Effector CD8-positive, alpha-beta T cell (primary cell): Measurements from ENCODE around the gene ST6GAL2.

Experiments used
- DNase-seq: peaks from one replicate; lab custom pipeline; 2025; lab: John Stamatoyannopoulos, UW
- total RNA-seq, 4 experiments: gene quantifications; one replicate each; lab custom pipeline; 2026; lab: John Stamatoyannopoulos, UW

The ST6GAL2 gene, protein sequence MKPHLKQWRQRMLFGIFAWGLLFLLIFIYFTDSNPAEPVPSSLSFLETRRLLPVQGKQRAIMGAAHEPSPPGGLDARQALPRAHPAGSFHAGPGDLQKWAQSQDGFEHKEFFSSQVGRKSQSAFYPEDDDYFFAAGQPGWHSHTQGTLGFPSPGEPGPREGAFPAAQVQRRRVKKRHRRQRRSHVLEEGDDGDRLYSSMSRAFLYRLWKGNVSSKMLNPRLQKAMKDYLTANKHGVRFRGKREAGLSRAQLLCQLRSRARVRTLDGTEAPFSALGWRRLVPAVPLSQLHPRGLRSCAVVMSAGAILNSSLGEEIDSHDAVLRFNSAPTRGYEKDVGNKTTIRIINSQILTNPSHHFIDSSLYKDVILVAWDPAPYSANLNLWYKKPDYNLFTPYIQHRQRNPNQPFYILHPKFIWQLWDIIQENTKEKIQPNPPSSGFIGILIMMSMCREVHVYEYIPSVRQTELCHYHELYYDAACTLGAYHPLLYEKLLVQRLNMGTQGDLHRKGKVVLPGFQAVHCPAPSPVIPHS
- total RNA-seq: 0 to 0.09 (median 0) reads per million in 4 experiments

DNA sequence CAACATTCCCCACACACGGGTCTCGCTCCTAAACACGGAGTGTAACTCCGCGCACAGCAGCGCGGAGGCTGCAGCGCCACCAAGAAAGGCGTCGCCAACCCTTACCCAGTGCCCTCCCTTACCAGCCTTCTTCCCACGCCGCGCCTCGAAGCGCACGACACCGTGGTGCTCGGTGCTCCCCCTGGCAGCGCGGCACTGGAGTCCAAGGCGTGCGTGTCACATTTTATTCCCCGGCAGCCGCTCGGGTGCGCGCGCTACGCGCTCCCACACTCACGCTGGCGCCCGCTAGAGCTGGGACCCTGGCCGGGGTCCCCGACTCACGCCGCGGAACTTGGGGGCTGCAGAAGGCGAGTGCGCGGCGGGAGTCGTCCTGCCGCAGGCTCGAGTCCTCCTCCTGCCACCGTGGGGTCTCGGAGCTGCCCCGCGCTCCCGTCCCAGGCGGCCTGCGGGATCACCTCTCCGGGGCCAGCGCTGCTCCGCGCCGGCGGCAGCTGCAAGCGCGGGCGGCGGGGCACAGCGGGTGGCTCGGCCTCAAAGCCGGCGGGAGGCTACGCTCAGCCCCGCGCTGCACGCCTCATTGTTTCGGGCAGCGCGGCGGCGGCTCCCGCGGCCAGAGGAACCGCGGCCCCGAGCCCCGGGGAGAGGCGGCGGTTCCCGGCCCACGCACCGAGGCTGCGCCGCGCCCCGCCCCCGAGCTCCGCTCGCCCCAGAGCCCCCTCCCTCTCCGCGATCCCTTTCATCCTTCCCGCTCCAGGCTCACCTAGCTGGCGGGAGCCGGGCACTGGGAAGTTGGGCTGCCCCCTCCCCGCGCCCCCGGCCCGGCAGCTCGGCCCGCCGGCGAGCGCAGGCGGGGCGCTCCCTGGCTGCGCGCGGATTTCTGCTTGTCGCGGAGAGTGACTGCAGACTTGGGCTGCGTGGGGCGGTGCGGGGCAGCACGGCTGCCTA lies at the start of gene ST6GAL2:
Gene ST6GAL2 (minus strand): TSS at position 197 of the 945 bp plus-strand sequence. CDS start 42,190 bp downstream, outside the sequence.
- DNase-seq: no peak

DNA sequence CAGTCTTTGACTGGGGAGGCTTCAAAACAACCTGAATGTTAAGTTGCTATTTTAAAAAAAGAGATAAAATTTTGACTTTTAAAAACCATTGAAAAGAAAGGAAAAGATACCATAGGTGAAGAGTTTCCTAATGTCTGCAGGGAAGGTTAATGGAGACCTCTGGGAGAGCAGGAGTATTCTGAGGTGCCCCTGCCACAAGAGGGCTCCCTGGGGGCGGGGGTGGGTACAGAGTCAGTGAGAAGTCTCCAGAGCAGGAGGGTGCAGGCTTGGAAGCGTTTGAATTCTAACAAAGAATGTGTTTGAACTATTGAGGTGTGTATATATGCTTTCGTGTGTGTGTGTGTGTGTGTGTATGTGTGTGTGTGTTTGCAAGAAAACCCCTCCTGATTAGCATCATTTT lies 46.7 kb upstream of the ST6GAL2 start:
- no peak for DNase-seq

DNA sequence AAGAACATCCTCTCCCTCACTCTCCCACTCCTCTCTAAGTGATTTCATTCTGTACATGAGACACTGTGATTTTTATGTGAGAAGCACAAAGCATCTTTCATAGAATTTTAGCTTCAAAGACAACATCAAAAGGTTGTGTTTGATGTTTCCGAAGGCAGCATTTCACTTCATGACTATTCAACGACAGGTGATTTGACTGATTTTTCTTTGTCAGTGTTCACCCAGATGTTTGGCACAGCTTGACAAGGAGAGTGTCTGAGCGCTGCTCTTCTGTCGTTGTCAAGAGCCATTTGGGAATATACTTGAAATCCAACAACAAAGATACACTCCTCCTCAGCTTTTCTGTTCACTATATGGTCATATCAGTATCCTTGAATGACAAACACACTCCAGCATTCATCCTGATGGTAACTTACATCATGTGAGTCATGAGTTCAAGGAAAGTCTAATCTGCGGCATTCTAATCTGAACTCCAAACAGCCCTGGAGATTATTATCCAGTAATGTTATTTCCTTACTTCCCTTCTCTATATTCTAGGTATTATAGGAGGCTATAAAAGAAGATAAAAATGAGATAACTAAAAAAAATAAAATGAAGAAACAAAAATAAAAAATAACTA lies 45.9 kb upstream of the ST6GAL2 start:
- DNase-seq: no peak

DNA sequence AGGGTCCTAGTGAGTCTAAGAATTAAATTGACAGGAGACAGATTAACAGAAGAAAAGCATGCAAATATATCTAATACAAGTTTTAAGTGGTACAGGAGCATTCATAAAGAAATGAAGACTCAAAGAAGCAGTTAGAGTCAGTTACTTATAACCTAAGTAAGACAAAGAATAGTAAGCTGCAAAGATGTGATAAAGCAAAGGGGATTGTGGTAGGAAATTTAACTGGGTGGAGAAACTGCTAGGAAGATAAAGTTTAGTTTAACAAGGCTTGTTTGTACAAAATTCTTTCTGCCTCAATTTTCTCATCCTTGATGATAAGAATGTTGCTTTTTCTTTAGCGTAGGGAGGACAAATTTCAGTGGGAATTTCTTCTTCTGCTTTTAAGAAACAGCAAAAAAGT lies 35.5 kb upstream of the ST6GAL2 start:
- no peak for DNase-seq

DNA sequence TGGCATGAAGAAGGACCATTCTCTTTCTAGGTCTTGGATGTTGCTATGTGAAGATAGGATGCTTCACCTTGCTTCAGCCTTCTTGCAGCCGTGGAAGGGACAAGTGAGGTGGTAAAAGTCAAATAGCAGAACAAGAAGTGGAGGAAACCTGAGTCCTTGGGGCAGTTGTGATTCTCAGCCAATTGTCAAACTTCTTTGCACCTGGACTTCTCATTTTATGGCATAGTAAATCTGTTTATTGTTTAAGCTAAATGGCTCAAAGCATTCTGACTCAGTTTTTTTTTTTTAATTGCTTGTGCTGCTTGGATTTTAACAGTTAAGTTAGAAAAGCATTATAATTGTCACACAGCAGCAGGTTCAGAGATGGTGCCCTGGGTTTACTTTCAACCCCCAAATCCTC lies 33.0 kb upstream of the ST6GAL2 start:
- DNase-seq: no peak

DNA sequence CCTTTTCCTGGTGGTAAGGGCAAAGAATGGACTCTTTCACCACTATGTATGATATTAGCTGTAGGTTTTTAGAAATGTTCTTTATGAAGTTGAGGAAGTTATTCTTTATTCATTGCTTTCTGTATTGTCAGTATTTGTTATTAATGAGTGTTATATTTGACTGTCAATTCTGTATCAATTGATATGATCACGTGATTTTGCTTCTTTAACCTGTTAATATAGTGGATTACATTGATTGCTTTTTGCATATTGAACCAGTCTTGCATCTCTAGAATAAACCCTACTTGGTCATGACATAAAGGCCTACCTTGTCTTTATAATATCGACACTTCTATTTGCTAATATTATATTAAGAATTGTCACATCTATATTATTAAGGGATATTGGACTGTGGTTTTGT lies 18.3 kb upstream of the ST6GAL2 start:
- DNase-seq: no peak

DNA sequence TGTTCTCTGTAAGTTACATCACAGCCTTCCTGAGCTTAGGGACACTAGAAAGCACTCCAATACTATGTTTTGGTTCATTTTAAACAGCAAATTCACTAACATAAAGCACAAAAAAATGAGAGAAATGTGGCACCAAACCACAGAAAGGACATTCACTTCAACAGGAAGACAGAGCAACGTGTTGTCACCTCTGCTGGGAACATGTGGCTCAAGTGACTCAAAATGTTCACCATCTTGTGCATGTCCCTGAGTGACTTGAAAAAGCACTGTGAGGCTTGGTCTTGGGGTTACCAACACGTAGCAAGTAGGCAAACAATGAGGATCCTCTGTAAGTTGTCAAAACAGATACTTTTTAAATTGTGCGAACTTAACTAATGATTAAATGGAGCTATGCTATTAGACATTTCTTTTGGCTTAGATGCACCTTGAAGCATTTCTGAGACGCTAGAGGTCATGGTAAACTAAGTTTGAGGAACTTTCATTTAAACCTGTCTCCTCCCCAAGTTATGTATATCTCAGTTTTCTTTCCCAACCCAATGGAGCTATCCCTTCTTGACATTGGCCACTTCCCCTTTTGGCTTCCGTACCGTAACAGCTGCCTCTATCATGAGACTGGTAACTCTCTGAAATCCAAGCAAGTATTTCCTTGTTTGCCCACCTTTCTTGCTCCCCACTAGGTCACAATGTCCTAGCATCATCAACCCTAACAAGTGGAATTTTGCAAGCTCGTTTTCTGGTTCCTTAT lies 14.0 kb upstream of the ST6GAL2 start:
- DNase-seq: no peak

DNA sequence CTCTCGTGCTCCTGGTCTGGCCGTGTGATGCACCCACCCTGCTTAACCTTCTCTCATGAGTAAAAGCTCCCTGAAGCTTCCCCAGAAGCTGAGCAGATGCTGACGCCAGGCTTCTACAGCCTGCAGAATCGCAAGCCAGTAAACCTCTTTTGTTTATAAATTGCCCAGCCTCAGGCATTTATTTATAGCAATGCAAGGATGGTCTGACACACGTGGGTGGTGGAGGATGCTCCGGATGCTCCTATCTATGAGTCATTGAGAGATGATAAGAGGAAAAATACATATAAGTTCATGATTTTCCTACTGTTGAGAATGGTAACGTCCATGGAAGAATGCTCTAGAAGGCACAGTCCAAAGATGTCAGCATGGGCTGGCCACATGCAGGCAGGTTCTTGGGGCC lies 8.6 kb upstream of the ST6GAL2 start:
- DNase-seq: no peak

DNA sequence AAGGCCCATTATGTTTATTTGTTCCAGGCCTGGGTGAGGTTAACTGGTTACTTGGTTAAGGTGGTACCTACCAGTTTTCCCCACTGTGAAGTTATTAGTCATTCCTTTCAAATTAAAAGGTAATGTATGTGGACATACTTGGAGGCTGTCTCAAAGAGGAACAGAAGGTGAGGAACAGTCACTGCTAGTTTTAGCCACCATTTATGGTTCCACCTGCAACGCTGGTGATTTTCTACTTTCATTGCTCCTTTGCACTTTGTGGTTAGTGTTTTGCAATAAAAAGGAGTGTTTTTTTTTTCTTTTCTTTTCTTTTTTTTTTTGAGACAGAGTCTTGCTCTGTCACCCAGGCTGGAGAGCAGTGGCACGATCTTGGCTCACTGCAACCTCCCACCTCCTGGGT lies 6.1 kb upstream of the ST6GAL2 start:
- DNase-seq: no peak

DNA sequence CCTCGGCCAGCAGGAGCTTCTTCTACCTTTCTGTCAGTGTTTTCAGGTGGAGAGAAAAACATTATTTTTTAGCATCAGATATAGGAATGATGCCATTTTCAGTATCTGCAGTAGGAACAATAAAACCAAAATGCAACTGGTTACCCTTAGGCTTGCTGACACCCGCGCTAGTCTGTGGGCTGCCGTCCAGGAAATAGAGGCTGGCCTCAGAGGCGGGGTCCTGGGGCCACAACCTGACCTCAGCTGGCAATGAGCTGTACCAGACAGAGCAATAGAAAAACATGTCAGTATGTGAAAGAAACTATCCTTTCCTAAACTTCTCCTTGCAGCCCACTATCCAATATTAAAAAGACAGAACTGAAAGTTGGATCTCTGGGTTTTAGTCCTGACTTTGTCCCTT lies 4.6 kb upstream of the ST6GAL2 start:
- no peak for DNase-seq

DNA sequence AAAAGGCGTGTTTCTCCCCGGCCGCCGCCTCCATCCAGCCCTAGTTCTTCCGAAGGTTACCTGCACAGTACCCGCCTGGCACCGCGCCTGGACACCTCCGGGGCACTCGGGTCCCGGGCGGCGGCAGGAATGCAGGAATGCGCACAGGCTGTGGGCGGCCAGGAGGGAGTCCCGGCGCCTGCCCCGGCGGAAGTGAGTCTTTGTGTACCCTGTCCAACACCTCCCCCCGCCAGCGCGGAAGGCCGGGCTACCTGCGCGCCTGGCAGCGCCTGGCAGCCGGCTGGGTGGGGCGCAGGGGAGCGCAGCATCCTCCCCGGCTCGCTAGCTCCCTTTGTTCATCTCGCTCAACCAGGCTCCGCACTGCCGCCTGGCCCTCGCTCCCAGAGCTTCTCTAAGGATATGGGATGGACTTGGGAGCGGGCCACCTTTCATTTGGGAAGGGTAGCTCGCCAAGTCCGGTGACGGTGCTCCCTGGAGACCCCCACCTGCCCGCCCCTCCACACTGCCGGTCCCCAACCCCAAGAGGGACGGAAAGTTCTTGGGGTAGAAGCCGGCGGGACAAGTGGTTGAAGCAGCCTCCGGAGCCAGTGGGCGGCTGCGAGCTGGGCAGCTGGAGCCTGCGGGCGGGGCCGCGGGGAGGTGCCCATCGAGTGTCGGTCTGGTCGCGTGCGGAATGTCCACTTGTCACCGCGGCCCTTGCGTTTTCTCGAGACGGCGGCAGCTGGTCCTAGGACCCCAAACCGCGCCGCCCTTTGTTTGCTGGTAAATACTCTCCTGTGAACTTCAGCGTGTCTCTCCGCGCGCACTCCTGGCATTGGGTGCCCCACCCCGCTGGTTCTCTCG lies 1.2 kb upstream of the ST6GAL2 start:
- DNase-seq: no peak

DNA sequence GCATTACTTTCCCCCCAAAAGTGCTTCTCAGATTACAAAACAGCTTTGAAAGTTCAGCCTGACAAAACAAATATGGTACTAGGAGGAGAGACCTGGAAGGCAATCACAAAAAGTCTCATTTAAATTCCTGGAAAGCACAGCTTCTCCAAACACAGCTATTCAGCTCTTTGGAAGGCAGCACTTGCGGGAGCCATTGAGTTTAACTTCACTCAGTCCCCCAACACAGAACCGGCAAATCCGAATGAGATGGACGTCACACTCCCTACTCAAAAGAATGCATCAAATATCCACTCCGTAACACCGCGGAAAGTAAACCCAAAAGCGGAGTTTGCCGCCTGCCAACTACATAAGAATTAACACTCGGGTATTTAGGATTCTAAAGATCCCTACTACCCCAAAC lies 638 bp downstream of the ST6GAL2 start:
- no peak for DNase-seq

DNA sequence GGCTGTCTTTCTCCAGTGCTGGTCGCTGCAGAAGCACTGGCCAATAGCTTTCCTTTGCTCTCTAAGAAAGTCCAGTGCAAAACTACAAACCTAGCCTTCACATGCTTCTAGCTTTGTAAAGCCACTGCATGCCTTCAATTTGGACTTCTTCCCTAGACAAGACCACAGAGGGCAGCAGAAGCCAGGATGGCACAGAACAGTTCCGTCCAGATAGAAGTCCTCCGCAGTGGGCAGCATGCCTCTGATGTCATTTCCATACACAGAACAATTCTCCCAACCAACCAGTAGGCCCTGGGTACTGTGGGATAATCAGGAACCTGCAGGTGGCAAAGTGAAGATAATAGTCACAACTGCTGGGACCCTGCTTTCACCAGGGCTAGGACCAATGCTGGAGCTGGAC lies 3.3 kb downstream of the ST6GAL2 start:
- DNase-seq: no peak

DNA sequence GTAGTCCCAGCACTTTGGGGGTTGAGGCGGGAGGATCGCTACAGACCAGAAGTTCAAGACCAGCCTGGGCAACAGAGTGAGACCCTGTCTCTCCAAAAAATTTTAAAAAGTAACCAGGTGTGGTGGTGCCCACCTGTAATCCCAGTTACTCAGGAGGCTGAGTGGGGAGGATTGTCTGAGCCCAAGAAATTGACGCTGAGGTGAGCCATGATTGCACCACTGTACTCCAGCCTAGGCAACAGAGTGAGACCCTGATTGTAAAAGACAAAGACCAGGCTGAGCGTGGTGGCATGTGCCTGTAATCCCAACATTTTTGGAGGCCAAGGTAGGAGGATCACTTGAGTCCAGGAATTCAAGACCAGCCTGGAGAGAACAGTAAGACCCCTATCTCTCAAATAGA lies 7.8 kb downstream of the ST6GAL2 start:
- DNase-seq: no peak

DNA sequence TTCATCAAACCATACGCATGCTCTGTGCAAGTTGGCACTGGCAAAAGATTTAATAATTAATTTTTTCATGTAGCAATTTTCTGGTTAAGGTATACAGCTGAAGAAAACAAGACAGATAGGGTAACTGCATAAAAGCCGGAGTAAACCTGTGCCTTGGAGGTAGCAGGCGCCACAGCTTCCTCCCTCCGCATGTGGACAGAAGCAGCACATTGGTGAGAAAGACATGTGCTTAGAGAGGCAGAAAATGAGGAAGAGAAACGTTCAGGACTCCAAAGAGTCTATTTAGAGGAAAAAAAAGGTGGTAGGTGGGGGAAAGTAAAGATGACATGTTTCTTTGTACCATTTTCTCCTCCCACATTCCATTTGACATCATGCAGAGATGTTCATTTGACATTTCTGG lies 9.3 kb downstream of the ST6GAL2 start:
- no peak for DNase-seq

DNA sequence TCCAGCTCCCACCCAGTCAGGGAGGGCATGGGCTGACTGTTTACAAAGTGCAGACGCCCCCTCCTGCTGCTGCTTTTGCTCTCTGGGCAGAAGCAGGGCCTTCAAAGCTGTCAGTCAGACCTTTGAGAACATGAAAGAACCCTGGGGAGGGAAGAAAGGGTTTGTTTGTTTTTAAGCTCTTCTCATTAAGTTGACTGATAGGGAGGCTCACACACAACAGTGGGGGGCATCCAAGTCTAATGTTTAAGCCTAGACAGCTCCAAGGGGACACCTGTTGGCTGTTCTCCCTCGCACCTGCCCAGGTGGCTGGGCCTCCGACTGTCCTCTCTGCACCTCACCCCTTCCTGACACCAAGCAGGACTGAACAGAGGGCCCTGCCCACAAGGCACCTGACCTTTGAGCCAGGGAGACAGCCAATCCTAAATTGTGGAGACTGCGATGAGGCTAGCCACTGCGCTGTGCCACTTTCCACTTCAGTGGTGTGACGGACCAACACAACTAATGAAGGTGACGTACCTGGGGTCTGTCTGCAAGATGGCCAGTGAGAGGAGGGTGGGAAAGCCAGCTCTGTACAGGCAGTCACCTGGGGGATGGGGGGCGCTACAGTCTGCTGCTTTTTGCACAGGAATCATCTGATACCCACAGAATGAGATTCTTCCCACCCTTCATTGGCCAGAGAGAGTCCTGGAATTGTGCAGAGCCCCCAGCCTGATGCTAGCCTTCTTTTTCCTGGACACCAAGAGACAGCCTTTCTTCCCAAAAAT lies 16.3 kb downstream of the ST6GAL2 start:
- no peak for DNase-seq

DNA sequence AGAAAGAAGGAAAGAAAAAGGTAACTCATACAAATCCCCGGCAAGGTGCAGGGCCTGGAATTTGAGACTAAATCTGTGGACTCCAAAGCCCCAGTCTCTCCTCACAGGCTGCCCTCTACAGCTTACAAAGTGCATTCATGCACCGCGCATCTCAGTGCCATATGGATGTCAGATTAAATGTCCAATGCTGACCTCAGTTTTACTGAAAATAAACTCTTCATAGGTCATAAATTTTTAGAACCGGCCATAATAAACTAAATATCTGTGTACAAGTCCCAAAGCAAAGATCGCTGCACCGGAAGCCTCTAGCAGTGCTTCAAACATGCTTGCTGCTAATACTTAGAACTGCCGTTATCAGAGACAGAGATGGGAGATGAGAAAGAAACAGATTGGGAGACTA lies 17.7 kb downstream of the ST6GAL2 start:
- DNase-seq: no peak

DNA sequence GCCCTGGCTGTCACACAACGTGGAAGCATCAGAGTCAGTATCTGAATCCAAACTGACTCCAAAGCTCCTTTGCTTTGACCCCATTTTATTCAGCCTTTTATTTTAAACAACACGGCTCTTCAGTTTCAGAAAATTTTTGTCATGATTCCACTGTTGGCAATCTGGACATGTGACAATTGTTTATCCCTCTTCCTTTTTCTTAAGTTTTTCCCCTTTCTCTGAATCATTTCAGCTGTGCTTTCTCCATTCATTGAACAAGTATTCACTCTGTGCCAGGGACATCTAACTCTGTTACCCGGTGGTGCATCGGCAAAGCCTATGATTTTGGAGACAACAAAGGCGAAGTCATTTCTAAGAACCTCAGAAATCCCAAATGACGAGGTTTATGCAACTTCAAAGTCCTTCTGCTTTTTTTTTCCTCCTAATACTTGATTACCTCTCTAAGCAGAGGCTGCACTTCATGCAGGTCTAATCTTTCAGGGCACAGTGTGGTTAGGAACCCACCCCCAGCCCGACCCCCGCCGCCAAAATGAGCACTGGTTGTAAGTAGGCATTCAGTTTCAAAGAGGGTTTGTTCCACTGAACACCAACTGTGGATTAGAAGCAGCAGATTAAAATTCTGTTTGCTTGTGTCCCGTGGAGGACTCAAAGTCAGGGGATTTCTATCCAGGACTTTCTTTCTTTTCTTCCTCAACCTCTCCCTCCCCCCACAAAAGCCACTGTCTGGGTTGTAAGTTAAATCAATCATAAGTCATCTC lies 18.6 kb downstream of the ST6GAL2 start:
- DNase-seq: no peak

DNA sequence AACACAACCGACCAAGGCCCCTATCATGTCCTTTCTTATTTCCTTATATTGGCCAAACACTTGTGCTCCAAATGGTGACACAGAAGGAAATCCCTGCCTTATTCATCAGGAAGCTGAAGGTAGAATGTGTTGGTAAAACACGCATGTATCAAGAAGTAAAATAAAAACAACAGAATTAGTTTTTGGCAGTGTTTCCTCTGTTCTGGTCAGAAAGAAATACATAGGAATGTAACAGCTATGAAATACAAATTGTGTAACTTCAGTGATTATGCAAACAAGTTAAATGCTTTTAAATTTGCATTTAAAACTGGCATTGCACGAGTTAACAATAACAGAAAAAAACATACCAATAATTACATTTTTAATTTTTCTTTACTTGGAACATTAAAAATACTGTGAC lies 19.3 kb downstream of the ST6GAL2 start:
- DNase-seq: no peak
